ENCODE data around the gene ABLIM1. TPM values are rescaled to one million over a fixed set of nuclear protein-coding genes. Genes with fewer than 3 reads are reported as not detected.

The ABLIM1 gene
- total RNA-seq, 1 experiment from 2014 or later, result 62.1 TPM

DNA sequence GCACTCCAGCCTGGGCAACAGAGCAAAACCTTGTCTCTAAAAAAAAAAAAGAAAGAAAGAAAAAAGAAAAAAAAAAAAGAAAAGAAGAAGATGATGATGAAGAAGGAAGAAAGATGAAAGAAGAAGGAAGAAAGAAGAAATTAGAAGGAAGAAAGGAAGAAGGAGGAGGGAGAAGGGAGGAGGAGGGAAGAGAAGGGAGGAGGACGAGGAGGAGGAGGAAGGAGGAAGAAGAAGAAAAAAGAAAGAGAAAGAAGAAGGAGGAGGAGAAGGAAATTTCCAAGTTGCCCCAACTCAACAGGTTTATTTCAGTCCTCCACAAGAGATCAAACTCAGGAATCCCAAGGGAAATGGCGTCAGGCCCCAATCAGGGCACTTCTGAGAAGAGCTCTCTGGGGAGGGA, 115.7 kb downstream of the ABLIM1 start:
- CTCF ChIA-PET, result interaction anchor here (0.9 kb wide), 1 partner anchor 11 kb away, joined by 3 read pairs; no protein-coding TSS in a partner anchor
- Mint-ChIP-seq H3K4me1 (peaks cover 30% of the 10 kb centered on the region), H3K4me3 (no peak overlapping the region), H3K27me3 (ENCODE audit: low read depth) (peaks cover 23% of the 10 kb centered on the region), H3K36me3 (no peaks in the 10 kb centered on the region), H3K9me3 (no peaks in the 10 kb centered on the region), H3K27ac (no peak overlapping the region)
- DNase-seq (ENCODE audit: low spot score) (no peak), ATAC-seq (no peak)
- POLR2A ChIA-PET, result no interaction called here
- TF ChIP-seq NR1H2 (CRISPR knock-in tag; IDR thresholded peaks at IDR 0.05) (no peak), ZNF671 (CRISPR knock-in tag; IDR thresholded peaks at IDR 0.05) (no peak), GTF2I (CRISPR knock-in tag; conservative IDR thresholded peaks at IDR 0.05) (no peak), TEAD4 (CRISPR knock-in tag; IDR thresholded peaks at IDR 0.05) (no peak), ZNF416 (CRISPR knock-in tag; IDR thresholded peaks at IDR 0.05) (no peak), PRRX2 (CRISPR knock-in tag; IDR thresholded peaks at IDR 0.05) (no peak), TCF7 (CRISPR knock-in tag; IDR thresholded peaks at IDR 0.05; ENCODE audit: low read depth) (no peak), RELA (CRISPR knock-in tag; IDR thresholded peaks at IDR 0.05; ENCODE audit: borderline replicate concordance) (no peak), NFYB (CRISPR knock-in tag; conservative IDR thresholded peaks at IDR 0.05; ENCODE audit: low read depth) (no peak), SOX15 (CRISPR knock-in tag; IDR thresholded peaks at IDR 0.05) (no peak), IRF2 (CRISPR knock-in tag; IDR thresholded peaks at IDR 0.05; ENCODE audit: borderline replicate concordance, low read depth) (no peak)
- TF ChIP-seq, protein P1, sequence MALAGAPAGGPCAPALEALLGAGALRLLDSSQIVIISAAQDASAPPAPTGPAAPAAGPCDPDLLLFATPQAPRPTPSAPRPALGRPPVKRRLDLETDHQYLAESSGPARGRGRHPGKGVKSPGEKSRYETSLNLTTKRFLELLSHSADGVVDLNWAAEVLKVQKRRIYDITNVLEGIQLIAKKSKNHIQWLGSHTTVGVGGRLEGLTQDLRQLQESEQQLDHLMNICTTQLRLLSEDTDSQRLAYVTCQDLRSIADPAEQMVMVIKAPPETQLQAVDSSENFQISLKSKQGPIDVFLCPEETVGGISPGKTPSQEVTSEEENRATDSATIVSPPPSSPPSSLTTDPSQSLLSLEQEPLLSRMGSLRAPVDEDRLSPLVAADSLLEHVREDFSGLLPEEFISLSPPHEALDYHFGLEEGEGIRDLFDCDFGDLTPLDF (CRISPR knock-in tag; IDR thresholded peaks at IDR 0.05), result no peak
- TF ChIP-seq, protein P2, sequence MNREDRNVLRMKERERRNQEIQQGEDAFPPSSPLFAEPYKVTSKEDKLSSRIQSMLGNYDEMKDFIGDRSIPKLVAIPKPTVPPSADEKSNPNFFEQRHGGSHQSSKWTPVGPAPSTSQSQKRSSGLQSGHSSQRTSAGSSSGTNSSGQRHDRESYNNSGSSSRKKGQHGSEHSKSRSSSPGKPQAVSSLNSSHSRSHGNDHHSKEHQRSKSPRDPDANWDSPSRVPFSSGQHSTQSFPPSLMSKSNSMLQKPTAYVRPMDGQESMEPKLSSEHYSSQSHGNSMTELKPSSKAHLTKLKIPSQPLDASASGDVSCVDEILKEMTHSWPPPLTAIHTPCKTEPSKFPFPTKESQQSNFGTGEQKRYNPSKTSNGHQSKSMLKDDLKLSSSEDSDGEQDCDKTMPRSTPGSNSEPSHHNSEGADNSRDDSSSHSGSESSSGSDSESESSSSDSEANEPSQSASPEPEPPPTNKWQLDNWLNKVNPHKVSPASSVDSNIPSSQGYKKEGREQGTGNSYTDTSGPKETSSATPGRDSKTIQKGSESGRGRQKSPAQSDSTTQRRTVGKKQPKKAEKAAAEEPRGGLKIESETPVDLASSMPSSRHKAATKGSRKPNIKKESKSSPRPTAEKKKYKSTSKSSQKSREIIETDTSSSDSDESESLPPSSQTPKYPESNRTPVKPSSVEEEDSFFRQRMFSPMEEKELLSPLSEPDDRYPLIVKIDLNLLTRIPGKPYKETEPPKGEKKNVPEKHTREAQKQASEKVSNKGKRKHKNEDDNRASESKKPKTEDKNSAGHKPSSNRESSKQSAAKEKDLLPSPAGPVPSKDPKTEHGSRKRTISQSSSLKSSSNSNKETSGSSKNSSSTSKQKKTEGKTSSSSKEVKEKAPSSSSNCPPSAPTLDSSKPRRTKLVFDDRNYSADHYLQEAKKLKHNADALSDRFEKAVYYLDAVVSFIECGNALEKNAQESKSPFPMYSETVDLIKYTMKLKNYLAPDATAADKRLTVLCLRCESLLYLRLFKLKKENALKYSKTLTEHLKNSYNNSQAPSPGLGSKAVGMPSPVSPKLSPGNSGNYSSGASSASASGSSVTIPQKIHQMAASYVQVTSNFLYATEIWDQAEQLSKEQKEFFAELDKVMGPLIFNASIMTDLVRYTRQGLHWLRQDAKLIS (CRISPR knock-in tag; IDR thresholded peaks at IDR 0.05; ENCODE audit: borderline replicate concordance), result no peak
- TF ChIP-seq, protein P3, sequence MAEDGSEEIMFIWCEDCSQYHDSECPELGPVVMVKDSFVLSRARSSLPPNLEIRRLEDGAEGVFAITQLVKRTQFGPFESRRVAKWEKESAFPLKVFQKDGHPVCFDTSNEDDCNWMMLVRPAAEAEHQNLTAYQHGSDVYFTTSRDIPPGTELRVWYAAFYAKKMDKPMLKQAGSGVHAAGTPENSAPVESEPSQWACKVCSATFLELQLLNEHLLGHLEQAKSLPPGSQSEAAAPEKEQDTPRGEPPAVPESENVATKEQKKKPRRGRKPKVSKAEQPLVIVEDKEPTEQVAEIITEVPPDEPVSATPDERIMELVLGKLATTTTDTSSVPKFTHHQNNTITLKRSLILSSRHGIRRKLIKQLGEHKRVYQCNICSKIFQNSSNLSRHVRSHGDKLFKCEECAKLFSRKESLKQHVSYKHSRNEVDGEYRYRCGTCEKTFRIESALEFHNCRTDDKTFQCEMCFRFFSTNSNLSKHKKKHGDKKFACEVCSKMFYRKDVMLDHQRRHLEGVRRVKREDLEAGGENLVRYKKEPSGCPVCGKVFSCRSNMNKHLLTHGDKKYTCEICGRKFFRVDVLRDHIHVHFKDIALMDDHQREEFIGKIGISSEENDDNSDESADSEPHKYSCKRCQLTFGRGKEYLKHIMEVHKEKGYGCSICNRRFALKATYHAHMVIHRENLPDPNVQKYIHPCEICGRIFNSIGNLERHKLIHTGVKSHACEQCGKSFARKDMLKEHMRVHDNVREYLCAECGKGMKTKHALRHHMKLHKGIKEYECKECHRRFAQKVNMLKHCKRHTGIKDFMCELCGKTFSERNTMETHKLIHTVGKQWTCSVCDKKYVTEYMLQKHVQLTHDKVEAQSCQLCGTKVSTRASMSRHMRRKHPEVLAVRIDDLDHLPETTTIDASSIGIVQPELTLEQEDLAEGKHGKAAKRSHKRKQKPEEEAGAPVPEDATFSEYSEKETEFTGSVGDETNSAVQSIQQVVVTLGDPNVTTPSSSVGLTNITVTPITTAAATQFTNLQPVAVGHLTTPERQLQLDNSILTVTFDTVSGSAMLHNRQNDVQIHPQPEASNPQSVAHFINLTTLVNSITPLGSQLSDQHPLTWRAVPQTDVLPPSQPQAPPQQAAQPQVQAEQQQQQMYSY (CRISPR knock-in tag; IDR thresholded peaks at IDR 0.05), result no peak
- TF ChIP-seq, protein P4, sequence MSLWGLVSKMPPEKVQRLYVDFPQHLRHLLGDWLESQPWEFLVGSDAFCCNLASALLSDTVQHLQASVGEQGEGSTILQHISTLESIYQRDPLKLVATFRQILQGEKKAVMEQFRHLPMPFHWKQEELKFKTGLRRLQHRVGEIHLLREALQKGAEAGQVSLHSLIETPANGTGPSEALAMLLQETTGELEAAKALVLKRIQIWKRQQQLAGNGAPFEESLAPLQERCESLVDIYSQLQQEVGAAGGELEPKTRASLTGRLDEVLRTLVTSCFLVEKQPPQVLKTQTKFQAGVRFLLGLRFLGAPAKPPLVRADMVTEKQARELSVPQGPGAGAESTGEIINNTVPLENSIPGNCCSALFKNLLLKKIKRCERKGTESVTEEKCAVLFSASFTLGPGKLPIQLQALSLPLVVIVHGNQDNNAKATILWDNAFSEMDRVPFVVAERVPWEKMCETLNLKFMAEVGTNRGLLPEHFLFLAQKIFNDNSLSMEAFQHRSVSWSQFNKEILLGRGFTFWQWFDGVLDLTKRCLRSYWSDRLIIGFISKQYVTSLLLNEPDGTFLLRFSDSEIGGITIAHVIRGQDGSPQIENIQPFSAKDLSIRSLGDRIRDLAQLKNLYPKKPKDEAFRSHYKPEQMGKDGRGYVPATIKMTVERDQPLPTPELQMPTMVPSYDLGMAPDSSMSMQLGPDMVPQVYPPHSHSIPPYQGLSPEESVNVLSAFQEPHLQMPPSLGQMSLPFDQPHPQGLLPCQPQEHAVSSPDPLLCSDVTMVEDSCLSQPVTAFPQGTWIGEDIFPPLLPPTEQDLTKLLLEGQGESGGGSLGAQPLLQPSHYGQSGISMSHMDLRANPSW (CRISPR knock-in tag; conservative IDR thresholded peaks at IDR 0.05; ENCODE audit: low read depth), result no peak
- TF ChIP-seq, protein P5, sequence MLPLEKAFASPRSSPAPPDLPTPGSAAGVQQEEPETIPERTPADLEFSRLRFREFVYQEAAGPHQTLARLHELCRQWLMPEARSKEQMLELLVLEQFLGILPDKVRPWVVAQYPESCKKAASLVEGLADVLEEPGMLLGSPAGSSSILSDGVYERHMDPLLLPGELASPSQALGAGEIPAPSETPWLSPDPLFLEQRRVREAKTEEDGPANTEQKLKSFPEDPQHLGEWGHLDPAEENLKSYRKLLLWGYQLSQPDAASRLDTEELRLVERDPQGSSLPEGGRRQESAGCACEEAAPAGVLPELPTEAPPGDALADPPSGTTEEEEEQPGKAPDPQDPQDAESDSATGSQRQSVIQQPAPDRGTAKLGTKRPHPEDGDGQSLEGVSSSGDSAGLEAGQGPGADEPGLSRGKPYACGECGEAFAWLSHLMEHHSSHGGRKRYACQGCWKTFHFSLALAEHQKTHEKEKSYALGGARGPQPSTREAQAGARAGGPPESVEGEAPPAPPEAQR (CRISPR knock-in tag; IDR thresholded peaks at IDR 0.05), result no peak
